GM12892 (cell line): ENCODE measurements around the gene MFSD6L.

ENCODE experiments used
- DNase-seq: peaks from one replicate; pipeline ENCODE4 v3.0.0; 2011; ENCODE audit not compliant: insufficient read length
- FAIRE-seq: peaks from 2 replicates; lab custom pipeline; 2011; peaks lifted over from hg19 to GRCh38; lab: Jason Lieb, UNC
- POLR2A ChIP-seq: IDR thresholded peaks from 2 replicates; pipeline ENCODE4 v1.6.1; 2011; ENCODE audit warnings: low read depth, low read length, control low read depth
- POLR2AphosphoS5 ChIP-seq: IDR thresholded peaks from 2 replicates; pipeline ENCODE4 v1.6.1; 2011; ENCODE audit warnings: low read depth, low read length, control low read depth
- TAF1 ChIP-seq: IDR thresholded peaks from 2 replicates; pipeline ENCODE4 v1.6.1; 2011; ENCODE audit warnings: low read depth, mild to moderate bottlenecking, control low read depth, low read length, borderline replicate concordance

The MFSD6L gene

DNA sequence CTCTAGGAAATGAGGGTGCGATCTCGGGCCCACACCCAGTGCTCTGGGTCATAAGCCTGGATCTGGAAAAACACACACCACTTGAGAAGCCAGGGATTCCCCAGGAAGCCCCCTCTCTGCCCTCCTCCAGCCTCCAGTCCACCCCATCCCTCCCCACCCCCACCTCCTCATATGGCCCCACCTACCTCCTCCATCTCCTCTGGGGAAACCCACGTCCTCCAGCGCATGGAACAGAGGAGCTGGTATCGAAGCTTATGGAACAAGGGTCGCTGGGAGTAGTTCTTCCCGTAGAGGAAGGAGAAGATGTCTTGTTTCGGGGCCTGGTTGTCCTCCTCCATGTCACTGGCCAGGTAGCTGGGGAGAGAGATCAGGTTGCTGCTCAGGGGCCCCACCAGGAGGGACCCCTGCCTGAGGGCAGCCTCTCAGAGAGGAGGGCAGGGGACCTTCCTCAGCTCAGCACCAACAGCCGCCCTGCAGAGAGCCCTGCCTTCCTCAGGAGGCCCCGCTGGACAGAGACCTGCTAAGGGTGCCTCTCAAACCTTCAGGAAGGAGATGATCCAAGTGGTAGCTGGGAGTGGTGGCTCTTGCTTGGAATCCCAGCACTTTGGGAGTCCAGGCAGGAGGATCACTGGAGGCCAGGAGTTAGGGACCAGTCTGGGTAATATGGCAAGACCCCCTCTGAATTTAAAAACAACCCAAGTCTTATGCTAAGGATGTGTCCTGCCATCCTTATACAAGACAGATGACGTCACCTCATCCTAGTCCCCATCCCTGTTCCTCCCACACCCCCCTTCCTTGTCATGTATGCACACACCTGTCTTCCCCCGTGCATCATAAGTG is 45.8 kb downstream of the MFSD6L start:
- FAIRE-seq (no peak), DNase-seq (no peak)
- TF ChIP-seq POLR2A: no peak
- no peak for TF ChIP-seq POLR2AphosphoS5
- TF ChIP-seq TAF1: no peak

DNA sequence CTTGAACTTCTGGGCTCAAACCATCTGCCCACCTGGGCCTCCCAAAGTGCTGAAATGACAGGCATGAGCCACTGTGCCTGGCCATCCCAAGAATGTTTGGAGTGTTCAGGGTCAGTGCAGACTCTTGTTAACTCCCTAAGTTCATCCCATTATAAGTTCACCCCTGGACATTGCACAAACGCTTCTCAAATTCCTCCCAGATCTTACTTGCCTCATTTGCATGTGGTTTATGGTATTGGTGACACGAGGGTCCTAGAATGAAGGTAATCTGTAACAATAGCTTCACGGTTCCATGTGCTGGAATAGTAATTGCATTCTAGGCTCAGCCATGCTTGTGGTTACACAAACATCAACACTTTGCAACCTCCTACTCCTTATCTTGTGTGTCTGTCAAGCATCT is 49.5 kb downstream of the MFSD6L start:
- TF ChIP-seq TAF1 (no peak), POLR2AphosphoS5 (no peak), POLR2A (no peak)
- DNase-seq (no peak), FAIRE-seq (no peak)

DNA sequence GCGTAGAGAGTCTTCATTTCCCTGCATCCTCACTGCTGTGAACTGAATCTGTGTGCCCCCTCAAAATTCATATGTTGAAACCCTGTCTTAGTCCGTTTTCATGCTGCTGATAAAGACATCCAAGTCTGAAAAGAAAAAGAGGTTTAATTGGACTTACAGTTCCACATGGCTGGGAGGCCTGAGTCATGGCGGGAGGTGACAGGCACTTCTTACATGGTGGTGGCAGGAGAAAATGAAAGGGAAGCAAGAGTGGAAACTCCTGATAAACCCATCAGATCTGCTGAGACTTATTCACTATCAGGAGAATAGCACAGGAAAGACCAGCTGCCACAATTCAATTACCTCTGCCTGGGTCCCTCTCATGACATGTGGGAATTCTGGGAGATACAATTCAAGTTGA is 51.4 kb downstream of the MFSD6L start:
- no peak for FAIRE-seq
- no peak for TF ChIP-seq TAF1
- no peak for TF ChIP-seq POLR2AphosphoS5
- no peak for TF ChIP-seq POLR2A
- DNase-seq: no peak
